ENCODE results near the gene RAB8B. TPM values are rescaled to one million over a fixed set of nuclear protein-coding genes. Genes with fewer than 3 reads are reported as not detected.

Gene RAB8B
- total RNA-seq, 1 experiment from 2014 or later: 18.2 TPM

DNA sequence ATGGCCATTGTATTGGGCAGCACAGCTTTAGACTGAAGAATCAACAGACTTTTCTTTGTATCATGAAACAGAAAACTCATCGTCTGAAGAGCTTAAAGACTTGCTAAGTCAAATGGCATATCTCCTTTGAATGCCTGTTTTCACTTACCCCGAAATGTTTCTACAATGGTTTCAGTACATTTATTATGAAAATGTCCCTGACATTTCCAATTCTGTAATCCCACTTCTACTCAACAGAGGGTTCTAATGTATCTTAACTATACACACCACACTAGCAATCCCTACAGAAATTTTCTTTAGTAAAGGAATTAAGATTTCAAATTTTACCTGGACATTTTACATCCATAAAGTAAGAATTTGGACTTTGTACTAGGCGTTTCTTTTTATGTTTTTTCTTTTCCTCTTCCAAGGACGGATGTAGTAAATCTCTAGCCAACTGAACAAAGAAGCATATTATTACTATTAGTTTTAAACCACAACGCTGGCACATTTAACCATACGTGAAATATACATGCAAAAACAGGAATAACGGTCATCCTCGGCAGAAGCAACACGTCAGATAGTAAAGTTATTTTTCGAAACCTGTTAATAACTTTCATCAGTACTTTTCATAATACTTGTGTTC, 33.2 kb upstream of the RAB8B start:
- peaks cover 1% of the 10 kb centered on the region; the same call in 1 of the 2 replicates for H3K36me3 ChIP-seq (ENCODE audit: control insufficient read depth, insufficient read depth, low read length)
- intact Hi-C loops (cut with micrococcal nuclease; ENCODE audit: unreplicated experiment): loop anchor here (5.0 kb wide), 1 partner anchor 34 kb away; the partner anchor contains the start of gene LACTB
- TF ChIP-seq, protein P1, sequence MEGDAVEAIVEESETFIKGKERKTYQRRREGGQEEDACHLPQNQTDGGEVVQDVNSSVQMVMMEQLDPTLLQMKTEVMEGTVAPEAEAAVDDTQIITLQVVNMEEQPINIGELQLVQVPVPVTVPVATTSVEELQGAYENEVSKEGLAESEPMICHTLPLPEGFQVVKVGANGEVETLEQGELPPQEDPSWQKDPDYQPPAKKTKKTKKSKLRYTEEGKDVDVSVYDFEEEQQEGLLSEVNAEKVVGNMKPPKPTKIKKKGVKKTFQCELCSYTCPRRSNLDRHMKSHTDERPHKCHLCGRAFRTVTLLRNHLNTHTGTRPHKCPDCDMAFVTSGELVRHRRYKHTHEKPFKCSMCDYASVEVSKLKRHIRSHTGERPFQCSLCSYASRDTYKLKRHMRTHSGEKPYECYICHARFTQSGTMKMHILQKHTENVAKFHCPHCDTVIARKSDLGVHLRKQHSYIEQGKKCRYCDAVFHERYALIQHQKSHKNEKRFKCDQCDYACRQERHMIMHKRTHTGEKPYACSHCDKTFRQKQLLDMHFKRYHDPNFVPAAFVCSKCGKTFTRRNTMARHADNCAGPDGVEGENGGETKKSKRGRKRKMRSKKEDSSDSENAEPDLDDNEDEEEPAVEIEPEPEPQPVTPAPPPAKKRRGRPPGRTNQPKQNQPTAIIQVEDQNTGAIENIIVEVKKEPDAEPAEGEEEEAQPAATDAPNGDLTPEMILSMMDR (IDR thresholded peaks at IDR 0.05; ENCODE audit: insufficient read depth in 1 of 2, low read depth in 1 of 2, low read length in 1 of 2, severe bottlenecking in 1 of 2, unreplicated experiment in 1 of 2): no peak
- no peak for DNase-seq
- ChIA-PET CTCF (interaction anchor here (1.2 kb wide), 1 partner anchor 10 kb away, joined by 3 read pairs; no protein-coding TSS in a partner anchor), POLR2A (interaction anchor here (1.4 kb wide), 1 partner anchor 121 kb away, joined by 4 read pairs; the partner anchor contains the start of gene APH1B)
- H3K4me3 ChIP-seq (ENCODE audit: low read depth, low read length): peak overlapping the region; percentile 92
- Mint-ChIP-seq H3K4me3 (ENCODE audit: unreplicated experiment) (peak overlapping the region; percentile 99), H3K9me3 (ENCODE audit: unreplicated experiment) (no peaks in the 10 kb centered on the region), H3K36me3 (ENCODE audit: insufficient read depth, unreplicated experiment) (peaks cover 10% of the 10 kb centered on the region), H3K27me3 (ENCODE audit: insufficient read depth, unreplicated experiment) (no peaks in the 10 kb centered on the region), H3K27ac (ENCODE audit: unreplicated experiment) (peak overlapping the region; percentile 98), H3K4me1 (ENCODE audit: low read depth, unreplicated experiment) (no peaks in the 10 kb centered on the region)
- no TSS peak for BruUV-seq (replicated peaks)
- no peaks in the 10 kb centered on the region for H3K9me3 ChIP-seq
- 0 out of 2 replicates have a peak, but pooled peaks cover 8% of the 10 kb centered on the region for H3K4me1 ChIP-seq
- no peaks in the 10 kb centered on the region for H3K27me3 ChIP-seq (replicated peaks; ENCODE audit: control insufficient read depth, insufficient read depth, low read length)

DNA sequence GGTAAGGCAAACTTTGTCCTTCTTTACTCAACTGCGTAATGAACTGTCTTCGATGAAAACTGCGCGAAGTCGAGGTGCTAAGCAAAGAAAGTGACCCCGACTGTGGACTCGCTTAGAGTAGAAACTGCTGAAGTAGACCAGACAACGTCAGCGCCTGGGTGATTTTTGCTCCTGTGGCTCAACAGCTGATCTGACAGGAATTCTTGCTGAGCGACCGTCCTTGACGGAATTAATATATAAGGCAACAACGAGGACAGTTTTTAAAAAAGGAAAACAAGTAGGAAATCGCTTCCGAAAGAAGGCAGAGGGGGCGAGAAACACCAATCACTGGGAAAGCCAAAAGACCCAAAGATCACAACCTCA, 32.7 kb upstream of the RAB8B start:
- Mint-ChIP-seq H3K36me3 (ENCODE audit: insufficient read depth, unreplicated experiment) (peaks cover 10% of the 10 kb centered on the region), H3K9me3 (ENCODE audit: unreplicated experiment) (no peaks in the 10 kb centered on the region), H3K4me1 (ENCODE audit: low read depth, unreplicated experiment) (no peaks in the 10 kb centered on the region), H3K4me3 (ENCODE audit: unreplicated experiment) (peak overlapping the region; percentile 99), H3K27ac (ENCODE audit: unreplicated experiment) (peak overlapping the region; percentile 98), H3K27me3 (ENCODE audit: insufficient read depth, unreplicated experiment) (no peaks in the 10 kb centered on the region)
- ChIA-PET CTCF (no interaction called here), POLR2A (interaction anchor here (1.4 kb wide), 1 partner anchor 121 kb away, joined by 4 read pairs; the partner anchor contains the start of gene APH1B)
- Histone ChIP-seq H3K4me1 (0 out of 2 replicates have a peak, but pooled peaks cover 8% of the 10 kb centered on the region), H3K4me3 (ENCODE audit: low read depth, low read length) (peak overlapping the region; percentile 92), H3K9me3 (no peaks in the 10 kb centered on the region), H3K36me3 (ENCODE audit: control insufficient read depth, insufficient read depth, low read length) (peaks cover 1% of the 10 kb centered on the region; the same call in 1 of the 2 replicates), H3K27me3 (replicated peaks; ENCODE audit: control insufficient read depth, insufficient read depth, low read length) (no peaks in the 10 kb centered on the region)
- intact Hi-C loops (cut with micrococcal nuclease; ENCODE audit: unreplicated experiment): loop anchor here (5.0 kb wide), 1 partner anchor 34 kb away; the partner anchor contains the start of gene LACTB
- TF ChIP-seq, protein P1 (IDR thresholded peaks at IDR 0.05; ENCODE audit: insufficient read depth in 1 of 2, low read depth in 1 of 2, low read length in 1 of 2, severe bottlenecking in 1 of 2, unreplicated experiment in 1 of 2): no peak
- BruUV-seq (replicated peaks): TSS peak; percentile 74
- DNase-seq: no peak

DNA sequence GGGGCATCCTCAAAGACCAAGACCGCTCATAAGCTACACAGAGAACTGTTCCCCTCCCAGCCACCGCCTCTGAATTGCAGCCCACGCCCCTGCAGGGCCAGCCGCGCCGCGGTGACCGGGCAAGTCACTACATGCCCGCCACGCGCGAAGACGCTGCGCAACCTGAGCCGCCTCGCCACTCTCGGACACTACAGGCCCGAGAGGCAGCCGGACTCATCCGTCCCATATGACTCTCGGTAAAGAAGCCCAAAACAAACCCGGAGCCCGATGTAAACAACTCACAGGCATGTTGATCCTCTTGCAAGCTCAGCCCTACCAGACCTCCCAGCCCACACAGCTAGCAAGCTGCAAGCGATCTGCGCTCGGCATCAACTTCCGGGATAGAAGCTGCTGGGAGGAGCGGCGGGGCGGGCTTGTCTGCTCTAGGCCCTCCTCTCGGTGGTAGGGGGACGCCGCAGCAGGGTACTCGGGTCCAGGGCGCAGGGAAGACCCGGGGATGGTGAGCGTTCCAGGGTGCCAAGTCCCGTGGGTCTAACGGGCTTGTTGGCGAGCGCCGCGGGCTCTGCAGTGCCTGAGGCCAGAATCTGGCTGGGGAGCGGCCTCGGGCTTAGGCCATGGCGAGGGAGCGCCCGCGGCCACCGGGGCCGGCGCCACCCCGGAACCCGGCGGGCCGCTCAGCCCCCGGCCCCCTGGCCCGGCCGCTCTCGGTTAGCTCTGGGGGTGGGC, 32.1 kb upstream of the RAB8B start, which contains the start of gene RPS27L:
Gene RPS27L (minus strand): TSS at position 360 of the 726 bp plus-strand sequence. CDS start 72 bp downstream, at position 288.
- Histone ChIP-seq H3K36me3 (ENCODE audit: control insufficient read depth, insufficient read depth, low read length) (peaks cover 1% of the 10 kb centered on the region; the same call in 1 of the 2 replicates), H3K27me3 (replicated peaks; ENCODE audit: control insufficient read depth, insufficient read depth, low read length) (no peaks in the 10 kb centered on the region), H3K9me3 (no peaks in the 10 kb centered on the region), H3K4me1 (0 out of 2 replicates have a peak, but pooled peaks cover 8% of the 10 kb centered on the region), H3K4me3 (ENCODE audit: low read depth, low read length) (peak within 1 kb of the TSS; percentile 92)
- Mint-ChIP-seq H3K27me3 (ENCODE audit: insufficient read depth, unreplicated experiment) (no peaks in the 10 kb centered on the region), H3K27ac (ENCODE audit: unreplicated experiment) (peak within 1 kb of the TSS; percentile 98), H3K36me3 (ENCODE audit: insufficient read depth, unreplicated experiment) (peaks cover 10% of the 10 kb centered on the region), H3K9me3 (ENCODE audit: unreplicated experiment) (no peaks in the 10 kb centered on the region), H3K4me3 (ENCODE audit: unreplicated experiment) (peak within 1 kb of the TSS; percentile 99), H3K4me1 (ENCODE audit: low read depth, unreplicated experiment) (no peaks in the 10 kb centered on the region)
- peak; percentile 91 to 93 for DNase-seq
- TF ChIP-seq, protein P1 (IDR thresholded peaks at IDR 0.05; ENCODE audit: insufficient read depth in 1 of 2, low read depth in 1 of 2, low read length in 1 of 2, severe bottlenecking in 1 of 2, unreplicated experiment in 1 of 2): no peak
- intact Hi-C loops (cut with micrococcal nuclease; ENCODE audit: unreplicated experiment): loop anchor here (5.0 kb wide), 1 partner anchor 35 kb away; the partner anchor contains the start of gene LACTB
- POLR2A ChIA-PET: interaction anchor here (1.4 kb wide), 1 partner anchor 120 kb away, joined by 4 read pairs; the partner anchor contains the start of gene APH1B
- CTCF ChIA-PET: interaction anchor here (0.8 kb wide), 1 partner anchor 245 kb away, joined by 3 read pairs; no protein-coding TSS in a partner anchor
- BruUV-seq (replicated peaks): no TSS peak
